CD4-positive, alpha-beta memory T cell (primary cell): ENCODE measurements around the gene GOLGA8M. TPM values are rescaled to one million over a fixed set of nuclear protein-coding genes. Genes with fewer than 3 reads are reported as not detected.
"Not testable (repeated sequence)": the region's sequence is repeated elsewhere in the genome, so short reads cannot be mapped to it uniquely, and the experiment has no call there.

Experiments
- CTCF ChIA-PET: fragments of 350-600 bp; sonication (Branson Sonifier 250); formaldehyde crosslinking; loops from one replicate; lab custom pipeline; 2021; ENCODE audit warnings: inconsistent platforms; ENCODE audit not compliant: partially characterized antibody; lab: Charles Lee
- POLR2A ChIA-PET: fragments of 350-600 bp; sonication (Branson Sonifier 250); formaldehyde crosslinking; loops from one replicate; lab custom pipeline; 2021; ENCODE audit not compliant: partially characterized antibody; lab: Charles Lee
- DNase-seq, 5 donors: peaks; one replicate each; pipeline versions ENCODE4 v3.0.0 to v3.0.0-alpha.2; 2020 to 2022; ENCODE audit warnings: mixed read lengths in 1 of 5
- H3K27ac ChIP-seq: one replicate; pipeline ENCODE4 v1.7.0; 2013; ENCODE audit warnings: low read depth, low read length
- H3K27me3 ChIP-seq: 2 replicates; pipeline ENCODE4 v1.7.0; 2013; ENCODE audit warnings: mild to moderate bottlenecking, low read length, moderate library complexity; ENCODE audit not compliant: insufficient read depth
- H3K36me3 ChIP-seq: 2 replicates; pipeline ENCODE4 v1.7.0; 2013; ENCODE audit warnings: mild to moderate bottlenecking, low read length, moderate library complexity; ENCODE audit not compliant: insufficient read depth
- H3K4me1 ChIP-seq: 2 replicates; pipeline ENCODE4 v1.7.0; 2013; ENCODE audit warnings: mild to moderate bottlenecking, low read length, moderate library complexity; ENCODE audit not compliant: insufficient read depth
- H3K4me3 ChIP-seq, 2 donors: one replicate each; pipeline ENCODE4 v1.7.0; 2013; ENCODE audit warnings: low read length in 2 of 2, mild to moderate bottlenecking in 1 of 2
- H3K9me3 ChIP-seq, 2 donors: one replicate each; pipeline ENCODE4 v1.7.0; 2013; ENCODE audit warnings: low read length in 2 of 2, control low read depth in 1 of 2; ENCODE audit not compliant: control insufficient read depth in 1 of 2
- H3K27ac Mint-ChIP-seq, 7 donors: one replicate each; pipeline ENCODE4 v1.8.0; 2020 to 2021; ENCODE audit warnings: mixed read lengths in 7 of 7, mild to moderate bottlenecking in 6 of 7, inconsistent platforms in 3 of 7, moderate library complexity in 3 of 7
- H3K27me3 Mint-ChIP-seq, 2 donors: one replicate each; pipeline ENCODE4 v1.8.0; 2020 to 2021; ENCODE audit warnings: mixed read lengths in 2 of 2
- H3K36me3 Mint-ChIP-seq, 2 donors: one replicate each; pipeline ENCODE4 v1.8.0; 2020 to 2021; ENCODE audit warnings: mixed read lengths in 2 of 2, inconsistent platforms in 1 of 2, mild to moderate bottlenecking in 1 of 2
- H3K4me1 Mint-ChIP-seq, 4 donors: one replicate each; pipeline ENCODE4 v1.8.0; 2020 to 2021; ENCODE audit warnings: mixed read lengths in 4 of 4, mild to moderate bottlenecking in 1 of 4
- H3K4me3 Mint-ChIP-seq, 8 donors: one replicate each; pipeline ENCODE4 v1.8.0; 2020 to 2021; ENCODE audit warnings: mixed read lengths in 8 of 8, mild to moderate bottlenecking in 7 of 8, moderate library complexity in 6 of 8, inconsistent platforms in 3 of 8
- H3K9me3 Mint-ChIP-seq, 8 donors: one replicate each; pipeline ENCODE4 v1.8.0; 2020 to 2021; ENCODE audit warnings: mixed read lengths in 8 of 8, mild to moderate bottlenecking in 5 of 8, inconsistent platforms in 3 of 8, moderate library complexity in 1 of 8
- intact Hi-C: fragments of 100-400 bp; cut with micrococcal nuclease; formaldehyde crosslinking; loops from one replicate; pipeline ENCODE4 v1.15.1; 2023
- polyA plus RNA-seq, 2 donors: library from polyadenylated mRNA; unstranded; fragments of 300-500 nt; fragmentation: Illumina TruSeq; gene quantifications; one replicate each; pipeline ENCODE4 v1.2.3, GENCODE V29; 2021
- total RNA-seq, 2 experiments: library from RNA; stranded (reverse); gene quantifications; one replicate each; pipeline ENCODE4 v1.2.3, GENCODE V29; 2021

Gene GOLGA8M
- total and polyA plus RNA-seq, 4 experiments from 2014 or later: 2.9 to 3.1 TPM; not detected in 2

GRCh38 chr15:28694006-28694751 is 18.0 kb downstream of the GOLGA8M start:
- CTCF ChIA-PET, H3K9me3 ChIP-seq, H3K27me3 ChIP-seq, H3K4me3 ChIP-seq, H3K4me1 ChIP-seq, DNase-seq, H3K27ac Mint-ChIP-seq, H3K4me3 Mint-ChIP-seq, POLR2A ChIA-PET, H3K27me3 Mint-ChIP-seq, H3K36me3 ChIP-seq, H3K36me3 Mint-ChIP-seq, H3K27ac ChIP-seq, H3K9me3 Mint-ChIP-seq, intact Hi-C loops, H3K4me1 Mint-ChIP-seq: not testable (repeated sequence)

DNA sequence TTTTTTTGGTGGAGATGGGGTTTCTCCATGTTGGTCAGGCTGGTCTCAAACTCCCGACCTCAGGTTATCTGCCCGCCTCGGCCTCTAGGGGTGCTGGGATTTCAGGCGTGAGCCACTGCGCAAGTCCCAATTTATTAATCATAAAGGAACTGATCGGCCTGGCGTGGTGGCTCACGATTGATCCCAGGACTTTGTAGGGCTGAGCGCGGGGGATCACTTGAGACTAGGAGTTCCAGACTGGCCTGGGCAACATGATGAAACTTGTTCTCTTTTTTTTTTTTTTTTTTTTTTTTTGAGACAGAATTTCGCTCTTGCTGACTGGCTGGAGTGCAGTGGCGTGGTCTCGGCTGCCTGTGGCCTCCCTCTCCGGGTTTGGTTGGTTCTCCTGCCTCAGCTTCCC is 19.2 kb downstream of the GOLGA8M start:
- H3K4me1 Mint-ChIP-seq, H3K27ac ChIP-seq, H3K4me3 Mint-ChIP-seq, H3K4me1 ChIP-seq, H3K36me3 Mint-ChIP-seq, H3K27me3 Mint-ChIP-seq, H3K9me3 Mint-ChIP-seq, H3K9me3 ChIP-seq, H3K4me3 ChIP-seq, DNase-seq, POLR2A ChIA-PET, intact Hi-C loops, CTCF ChIA-PET, H3K27me3 ChIP-seq, H3K27ac Mint-ChIP-seq, H3K36me3 ChIP-seq: not testable (repeated sequence)

- CTCF ChIA-PET, H3K27ac Mint-ChIP-seq, intact Hi-C loops, H3K36me3 ChIP-seq, H3K4me1 ChIP-seq, H3K4me3 ChIP-seq, H3K4me3 Mint-ChIP-seq, H3K36me3 Mint-ChIP-seq, H3K27ac ChIP-seq, H3K4me1 Mint-ChIP-seq, H3K9me3 ChIP-seq, H3K27me3 ChIP-seq, DNase-seq, H3K27me3 Mint-ChIP-seq, POLR2A ChIA-PET, H3K9me3 Mint-ChIP-seq: not testable (repeated sequence)
These were observed 38.7 kb downstream of the GOLGA8M start for GRCh38 chr15:28673533-28673932.

DNA sequence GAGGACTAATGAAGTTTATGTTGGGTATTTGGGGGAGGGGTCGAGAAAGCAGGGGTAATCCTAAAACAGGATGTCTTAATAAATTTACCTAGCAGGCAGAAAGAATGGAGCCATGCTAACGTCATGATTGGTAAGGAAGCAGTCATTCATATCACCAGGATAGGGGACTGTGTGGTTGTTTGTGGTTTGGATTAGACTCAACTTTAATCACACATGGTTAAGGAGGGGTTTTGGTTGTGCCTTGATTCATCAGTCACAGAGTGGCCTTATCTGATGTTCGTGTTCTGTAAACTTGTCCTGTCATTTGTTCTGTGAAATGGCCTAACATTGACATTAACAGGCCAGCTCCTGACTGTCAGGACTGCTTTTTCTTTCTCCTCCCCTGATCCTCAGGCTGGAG is 40.1 kb downstream of the GOLGA8M start:
- CTCF ChIA-PET, H3K9me3 ChIP-seq, DNase-seq, H3K9me3 Mint-ChIP-seq, H3K27me3 ChIP-seq, H3K27ac ChIP-seq, H3K27me3 Mint-ChIP-seq, intact Hi-C loops, H3K4me3 Mint-ChIP-seq, H3K36me3 ChIP-seq, H3K4me1 ChIP-seq, H3K27ac Mint-ChIP-seq, POLR2A ChIA-PET, H3K4me1 Mint-ChIP-seq, H3K4me3 ChIP-seq, H3K36me3 Mint-ChIP-seq: not testable (repeated sequence)

- H3K9me3 Mint-ChIP-seq, H3K27ac ChIP-seq, H3K4me3 Mint-ChIP-seq, H3K27ac Mint-ChIP-seq, H3K4me1 ChIP-seq, H3K4me3 ChIP-seq, DNase-seq, H3K27me3 Mint-ChIP-seq, intact Hi-C loops, H3K9me3 ChIP-seq, H3K27me3 ChIP-seq, H3K4me1 Mint-ChIP-seq, CTCF ChIA-PET, H3K36me3 ChIP-seq, POLR2A ChIA-PET, H3K36me3 Mint-ChIP-seq: not testable (repeated sequence)
These were observed 45.8 kb downstream of the GOLGA8M start for GRCh38 chr15:28666402-28666801.

DNA sequence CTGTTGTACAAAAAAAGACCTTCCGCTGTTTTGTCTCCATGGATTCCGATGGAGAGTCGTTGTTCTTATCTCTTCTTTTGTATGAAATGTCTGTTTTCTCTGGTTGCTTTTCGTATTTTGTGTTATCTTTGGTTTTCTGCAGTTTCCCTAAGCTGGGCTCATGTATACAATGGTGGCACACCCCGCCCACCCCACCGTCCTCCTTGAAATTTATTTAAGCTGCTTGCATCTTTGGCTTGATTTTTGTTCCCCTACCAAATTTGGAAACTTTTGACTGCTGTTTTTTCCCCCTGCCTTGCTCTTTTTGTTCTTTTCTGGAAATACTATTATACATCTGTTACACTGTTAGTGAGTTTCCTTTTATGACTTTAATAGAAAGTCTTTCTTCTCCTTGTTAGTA is 47.6 kb downstream of the GOLGA8M start:
- H3K4me3 Mint-ChIP-seq, H3K4me1 Mint-ChIP-seq, intact Hi-C loops, H3K27ac Mint-ChIP-seq, H3K36me3 ChIP-seq, H3K9me3 Mint-ChIP-seq, H3K9me3 ChIP-seq, POLR2A ChIA-PET, H3K36me3 Mint-ChIP-seq, DNase-seq, H3K4me3 ChIP-seq, H3K27ac ChIP-seq, H3K27me3 ChIP-seq, H3K27me3 Mint-ChIP-seq, H3K4me1 ChIP-seq, CTCF ChIA-PET: not testable (repeated sequence)

DNA sequence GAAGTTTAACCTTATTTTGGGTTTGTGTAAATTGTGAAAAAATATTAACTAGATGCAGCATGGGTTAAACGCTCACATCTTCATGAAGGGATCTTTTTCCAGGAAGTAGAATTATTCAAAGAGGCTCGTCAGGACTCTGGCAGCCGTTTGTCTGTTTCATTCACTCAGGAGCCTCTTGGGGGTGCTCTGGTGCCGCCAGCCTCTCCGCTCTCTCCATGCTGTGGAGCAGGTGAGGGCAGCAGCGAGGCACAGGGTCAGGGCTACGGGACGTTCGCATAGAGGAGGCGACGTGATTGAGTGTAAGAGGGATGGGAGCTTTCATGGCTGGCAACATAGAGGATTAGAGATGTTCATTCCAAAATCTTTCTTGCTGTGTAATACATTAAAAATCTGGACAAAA is 48.5 kb downstream of the GOLGA8M start:
- H3K9me3 Mint-ChIP-seq, H3K4me1 Mint-ChIP-seq, intact Hi-C loops, H3K36me3 Mint-ChIP-seq, DNase-seq, POLR2A ChIA-PET, H3K27ac Mint-ChIP-seq, H3K4me3 ChIP-seq, CTCF ChIA-PET, H3K36me3 ChIP-seq, H3K27me3 ChIP-seq, H3K27me3 Mint-ChIP-seq, H3K4me3 Mint-ChIP-seq, H3K4me1 ChIP-seq, H3K27ac ChIP-seq, H3K9me3 ChIP-seq: not testable (repeated sequence)

- intact Hi-C loops, H3K36me3 Mint-ChIP-seq, DNase-seq, H3K27me3 ChIP-seq, CTCF ChIA-PET, H3K9me3 ChIP-seq, H3K9me3 Mint-ChIP-seq, H3K4me3 Mint-ChIP-seq, H3K27me3 Mint-ChIP-seq, H3K4me1 ChIP-seq, H3K36me3 ChIP-seq, H3K27ac Mint-ChIP-seq, H3K4me3 ChIP-seq, POLR2A ChIA-PET, H3K27ac ChIP-seq, H3K4me1 Mint-ChIP-seq: not testable (repeated sequence)
These were observed 51.5 kb downstream of the GOLGA8M start for GRCh38 chr15:28660750-28661149.
